Measurements from ENCODE around the gene MED16. TPM values are rescaled to one million over a fixed set of nuclear protein-coding genes. Genes with fewer than 3 reads are reported as not detected.
A peak's percentile ranks its signal among the peaks of the same experiment; 100 is the strongest.
"Not testable (repeated sequence)": the region's sequence is repeated elsewhere in the genome, so short reads cannot be mapped to it uniquely, and the experiment has no call there.

The MED16 gene
- total and polyA plus RNA-seq, 12 donors = 5.3 to 139 (median 62.6) TPM

DNA sequence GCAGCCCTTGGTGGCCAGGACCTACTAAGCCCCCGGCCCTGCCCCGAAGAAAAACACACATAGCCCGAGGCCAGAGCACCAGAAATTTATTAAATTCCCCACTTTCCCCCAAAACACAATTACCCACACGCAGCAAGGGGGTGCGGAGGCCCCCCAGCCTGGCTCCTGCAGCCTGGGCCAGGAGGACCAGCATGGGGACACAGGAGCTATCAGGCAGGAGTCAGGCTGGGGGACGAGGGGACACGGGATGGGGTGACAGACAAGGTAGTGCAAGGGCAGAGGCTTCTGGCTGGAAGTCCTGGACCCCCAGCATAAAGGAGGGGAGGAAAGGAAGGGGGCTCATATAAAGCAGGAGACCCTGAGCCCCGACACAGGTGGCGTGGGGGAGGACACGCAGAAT, 3.4 kb upstream of the MED16 start:
- Histone ChIP-seq H3K36me3 (replicated peaks in 1 of 2) (peaks cover 0 to 3% of the 10 kb centered on the region in 2 donors), H3K27ac (no peak overlapping the region), H3K27me3 (no peaks in the 10 kb centered on the region), H3K4me3 (no peak overlapping the region), H3K9me3 (replicated peaks in 1 of 3) (no peaks in the 10 kb centered on the region), H3K4me1 (replicated peaks in 1 of 2) (peaks cover 6 to 8% of the 10 kb centered on the region in 2 donors)
- no peak for DNase-seq
- intact Hi-C loops (cut with DNase I) = no loop called here
- 81 to 91% (median 84%) methylated on average over 6 to 10 of the region's 10 CpGs for WGBS, 4 donors
- TF ChIP-seq, protein P1, sequence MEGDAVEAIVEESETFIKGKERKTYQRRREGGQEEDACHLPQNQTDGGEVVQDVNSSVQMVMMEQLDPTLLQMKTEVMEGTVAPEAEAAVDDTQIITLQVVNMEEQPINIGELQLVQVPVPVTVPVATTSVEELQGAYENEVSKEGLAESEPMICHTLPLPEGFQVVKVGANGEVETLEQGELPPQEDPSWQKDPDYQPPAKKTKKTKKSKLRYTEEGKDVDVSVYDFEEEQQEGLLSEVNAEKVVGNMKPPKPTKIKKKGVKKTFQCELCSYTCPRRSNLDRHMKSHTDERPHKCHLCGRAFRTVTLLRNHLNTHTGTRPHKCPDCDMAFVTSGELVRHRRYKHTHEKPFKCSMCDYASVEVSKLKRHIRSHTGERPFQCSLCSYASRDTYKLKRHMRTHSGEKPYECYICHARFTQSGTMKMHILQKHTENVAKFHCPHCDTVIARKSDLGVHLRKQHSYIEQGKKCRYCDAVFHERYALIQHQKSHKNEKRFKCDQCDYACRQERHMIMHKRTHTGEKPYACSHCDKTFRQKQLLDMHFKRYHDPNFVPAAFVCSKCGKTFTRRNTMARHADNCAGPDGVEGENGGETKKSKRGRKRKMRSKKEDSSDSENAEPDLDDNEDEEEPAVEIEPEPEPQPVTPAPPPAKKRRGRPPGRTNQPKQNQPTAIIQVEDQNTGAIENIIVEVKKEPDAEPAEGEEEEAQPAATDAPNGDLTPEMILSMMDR (IDR thresholded peaks at IDR 0.05) = no peak
- TF ChIP-seq POLR2A (IDR thresholded peaks at IDR 0.05) = no peak

DNA sequence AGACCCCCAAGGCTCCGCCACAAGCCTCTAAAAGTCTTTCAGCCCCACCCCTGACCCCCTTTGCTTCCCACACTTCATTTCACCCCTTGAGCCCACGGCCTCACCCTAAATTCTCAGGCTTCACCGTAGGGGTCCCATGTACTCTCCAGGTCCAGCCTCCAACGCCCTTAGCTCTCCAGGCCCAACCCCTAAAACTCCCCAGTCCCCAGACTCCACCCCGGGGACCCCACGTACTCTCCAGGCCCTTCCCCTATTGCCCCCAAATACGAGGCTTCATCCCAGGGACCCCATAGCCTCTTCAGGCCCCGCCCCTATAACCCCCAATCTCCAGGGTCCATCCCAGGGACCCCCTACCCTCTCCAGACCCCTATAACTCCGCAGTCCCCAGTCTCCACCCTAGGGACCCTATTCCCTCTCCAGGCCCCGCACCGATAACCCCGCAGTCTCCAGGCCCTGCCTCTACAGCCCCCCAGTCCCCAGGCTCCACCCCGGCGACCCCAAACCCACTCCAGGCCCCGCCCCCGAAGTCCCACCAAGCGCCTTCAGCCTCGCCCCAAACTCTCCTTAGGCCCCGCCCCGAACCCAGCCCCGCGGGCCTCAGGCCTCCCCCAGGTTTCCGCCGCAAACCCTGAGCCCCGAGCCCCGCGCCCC, 619 bp downstream of the MED16 start:
- intact Hi-C loops (cut with DNase I) = no loop called here
- Histone ChIP-seq H3K4me1 (replicated peaks in 1 of 2) (peaks cover 6 to 8% of the 10 kb centered on the region in 2 donors), H3K9me3 (replicated peaks in 1 of 3) (no peaks in the 10 kb centered on the region), H3K36me3 (replicated peaks in 1 of 2) (peaks cover 0 to 21% of the 10 kb centered on the region in 2 donors), H3K27ac (peak overlapping the region in 4 of 5 donors; percentile 82 to 91 (median 88)), H3K27me3 (no peaks in the 10 kb centered on the region), H3K4me3 (peak overlapping the region; percentile 32 to 99 (median 63))
- TF ChIP-seq, protein P1 (IDR thresholded peaks at IDR 0.05) = no peak
- TF ChIP-seq POLR2A (IDR thresholded peaks at IDR 0.05) = no peak
- 5 to 10% (median 5%) methylated on average over 10 to 26 of the region's 27 CpGs for WGBS, 4 donors
- DNase-seq = no peak

- H3K4me3 ChIP-seq = peak overlapping the region in 1 of 4 donors; percentile 99
- H3K4me1 ChIP-seq (replicated peaks in 1 of 2); intact Hi-C loops (cut with DNase I); H3K9me3 ChIP-seq (replicated peaks in 1 of 3); H3K27ac ChIP-seq; DNase-seq; H3K27me3 ChIP-seq: not testable (repeated sequence)
- 70 to 84% (median 79%) methylated on average over 17 to 45 of the region's 50 CpGs for WGBS, 4 donors
- peaks cover 0 to 20% of the 10 kb centered on the region in 2 donors for H3K36me3 ChIP-seq (replicated peaks in 1 of 2)
Observed at GRCh38 chr19:891421-892200, 1.4 kb downstream of the MED16 start.

- Histone ChIP-seq H3K27me3 (no peaks in the 10 kb centered on the region), H3K4me3 (no peak overlapping the region), H3K9me3 (replicated peaks in 1 of 3) (no peaks in the 10 kb centered on the region), H3K4me1 (replicated peaks in 1 of 2) (peaks cover 6 to 8% of the 10 kb centered on the region in 2 donors), H3K36me3 (replicated peaks in 1 of 2) (peaks cover 0 to 27% of the 10 kb centered on the region in 2 donors), H3K27ac (no peak overlapping the region)
- intact Hi-C loops (cut with DNase I) = no loop called here
- 90 to 93% (median 91%) methylated on average over 15 to 18 of the region's 18 CpGs for WGBS, 4 donors
- no peak for TF ChIP-seq POLR2A (IDR thresholded peaks at IDR 0.05)
- TF ChIP-seq, protein P1 (IDR thresholded peaks at IDR 0.05) = no peak
- DNase-seq = no peak
Observed at GRCh38 chr19:890831-891230, 2.2 kb downstream of the MED16 start.

Measured in adrenal gland (tissue), 12 donors.